Left renal pelvis (tissue), 4 donors: ENCODE measurements around the gene CDC42BPB. TPM values are rescaled to one million over a fixed set of nuclear protein-coding genes. Genes with fewer than 3 reads are reported as not detected.

ENCODE experiments used
- DNase-seq, 4 donors: peaks; one replicate each; pipeline ENCODE4 v3.0.0-alpha.2; 2013; ENCODE audit warnings: low read depth in 4 of 4, low spot score in 3 of 4
- polyA plus RNA-seq, 4 donors: library from polyadenylated mRNA; unstranded; fragments of 120-200 nt; gene quantifications; one replicate each; pipeline ENCODE4 v1.2.1, GENCODE V29; 2013; ENCODE audit not compliant: insufficient read length in 4 of 4

Gene CDC42BPB
- polyA plus RNA-seq, 4 donors, result 66.5 to 84.8 (median 74.8) TPM

- no peak for DNase-seq
Measured at GRCh38 chr14:103000291-103000921, 56.9 kb downstream of the CDC42BPB start.

GRCh38 chr14:102999227-102999895, 58.0 kb downstream of the CDC42BPB start:
- DNase-seq, result no peak

- DNase-seq, result no peak
Measured at GRCh38 chr14:102998393-102998792, 59.0 kb downstream of the CDC42BPB start.

GRCh38 chr14:102996941-102997340, 60.4 kb downstream of the CDC42BPB start:
- DNase-seq, result no peak

GRCh38 chr14:102994689-102995088, 62.7 kb downstream of the CDC42BPB start:
- DNase-seq, result no peak

- DNase-seq, result no peak
Measured at GRCh38 chr14:102993523-102993922, 63.8 kb downstream of the CDC42BPB start.

- DNase-seq, result no peak
Measured at GRCh38 chr14:102991376-102991775, 66.0 kb downstream of the CDC42BPB start.

- no peak for DNase-seq
Measured at GRCh38 chr14:102988054-102988453, 69.3 kb downstream of the CDC42BPB start.

- DNase-seq, result no peak
Measured at GRCh38 chr14:102986810-102987579, 70.4 kb downstream of the CDC42BPB start.

GRCh38 chr14:102985665-102986064, 71.7 kb downstream of the CDC42BPB start:
- no peak for DNase-seq

GRCh38 chr14:102984336-102985102, 72.8 kb downstream of the CDC42BPB start:
- DNase-seq, result no peak

- DNase-seq, result no peak
Measured at GRCh38 chr14:102983496-102983895, 73.9 kb downstream of the CDC42BPB start.

- DNase-seq, result no peak
Measured at GRCh38 chr14:102982852-102983470, 74.4 kb downstream of the CDC42BPB start.

- DNase-seq, result no peak
Measured at GRCh38 chr14:102980409-102980810, 76.9 kb downstream of the CDC42BPB start.

GRCh38 chr14:102979406-102979805, 77.9 kb downstream of the CDC42BPB start:
- no peak for DNase-seq

GRCh38 chr14:102977475-102977874, 79.9 kb downstream of the CDC42BPB start:
- DNase-seq, result no peak

GRCh38 chr14:102975662-102976061, 81.7 kb downstream of the CDC42BPB start:
- DNase-seq, result no peak

- no peak for DNase-seq
Measured at GRCh38 chr14:102973706-102974285, 83.6 kb downstream of the CDC42BPB start.

GRCh38 chr14:102971836-102972606, 85.3 kb downstream of the CDC42BPB start:
- DNase-seq, result no peak
